Left kidney (tissue), 2 donors: ENCODE data around the gene NKX1-1. TPM values are rescaled to one million over a fixed set of nuclear protein-coding genes. Genes with fewer than 3 reads are reported as not detected.
"Not testable (repeated sequence)": the region's sequence is repeated elsewhere in the genome, so short reads cannot be mapped to it uniquely, and the experiment has no call there.

Experiments used
- DNase-seq: peaks from one replicate; pipeline ENCODE4 v3.0.0-alpha.2; 2013
- polyA plus RNA-seq: library from polyadenylated mRNA; unstranded; fragments of 120-200 nt; gene quantifications from one replicate; pipeline ENCODE4 v1.2.1, GENCODE V29; 2013; ENCODE audit not compliant: insufficient read length

The NKX1-1 gene
- polyA plus RNA-seq, 1 donor: not detected

DNA sequence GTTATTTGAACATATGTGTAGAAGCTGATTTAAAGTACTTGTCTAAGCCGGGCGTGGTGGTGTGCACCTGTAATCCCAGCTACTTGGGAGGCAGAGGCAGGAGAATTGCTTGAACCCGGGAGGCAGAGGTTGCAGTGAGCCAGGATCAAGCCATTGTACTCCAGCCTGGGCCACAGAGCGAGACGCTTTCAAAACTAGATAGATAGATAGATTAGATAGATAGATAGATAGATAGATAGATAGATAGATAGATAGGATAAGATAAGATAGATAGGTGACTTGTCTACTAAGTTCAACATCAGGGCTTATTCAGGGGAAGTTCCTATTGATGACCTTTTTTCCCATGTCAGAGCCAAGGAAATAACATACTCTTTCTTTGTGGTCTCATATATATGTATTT lies 12.9 kb downstream of the NKX1-1 start:
- not testable (repeated sequence) for DNase-seq

DNA sequence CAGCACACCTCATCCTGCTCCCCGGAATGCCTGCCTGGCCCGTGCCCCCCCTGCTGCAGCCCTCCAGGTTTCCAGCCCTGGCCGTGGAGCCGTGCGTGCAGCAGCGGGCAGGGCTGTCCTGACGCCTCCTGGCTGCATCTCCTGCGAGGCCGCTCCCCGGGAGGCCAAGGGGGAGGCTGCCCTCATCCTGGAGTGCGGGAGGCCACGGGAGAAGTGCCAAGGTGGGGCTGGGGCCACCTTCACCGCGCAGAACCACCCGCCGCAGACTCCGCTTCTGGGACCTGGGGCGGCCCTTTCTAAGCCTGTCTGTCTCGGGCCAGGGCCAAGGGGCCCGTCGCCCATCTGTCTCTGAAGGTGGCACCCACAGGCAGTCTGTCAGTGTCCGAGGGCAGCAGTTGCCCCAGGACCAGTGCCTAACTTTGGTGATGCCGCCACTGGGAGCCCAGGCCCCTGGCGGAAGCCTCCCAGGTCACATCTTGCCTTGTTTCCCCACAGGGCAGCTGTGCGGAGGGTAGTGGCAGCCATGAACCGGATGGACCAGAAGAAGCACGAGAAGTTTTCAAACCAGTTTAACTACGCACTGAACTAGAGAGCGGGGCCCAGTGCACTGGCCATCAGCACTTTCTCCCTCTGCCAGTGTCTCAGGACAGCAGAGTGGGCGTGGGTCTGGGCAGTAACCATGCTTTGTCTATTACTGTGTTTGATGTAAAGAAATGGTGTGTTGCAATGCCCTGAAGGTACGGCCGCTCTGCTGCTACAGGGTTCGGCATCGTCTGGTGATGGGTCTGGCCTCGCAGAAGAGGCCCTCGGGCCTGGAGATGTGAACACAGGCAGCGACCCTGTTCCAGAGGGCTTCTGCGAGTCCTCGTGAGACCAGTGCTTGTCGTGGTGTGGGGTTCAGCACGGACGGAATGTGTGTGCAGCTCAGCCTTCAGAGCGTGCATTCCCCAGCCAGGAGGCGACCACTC lies 20.6 kb downstream of the NKX1-1 start:
- DNase-seq: no peak

GRCh38 chr4:1384675-1385372 lies 21.4 kb downstream of the NKX1-1 start:
- no peak for DNase-seq

- DNase-seq: no peak
Measured at GRCh38 chr4:1383728-1384591, 22.3 kb downstream of the NKX1-1 start.

- no peak for DNase-seq
Measured at GRCh38 chr4:1382776-1383727, 23.2 kb downstream of the NKX1-1 start.

DNA sequence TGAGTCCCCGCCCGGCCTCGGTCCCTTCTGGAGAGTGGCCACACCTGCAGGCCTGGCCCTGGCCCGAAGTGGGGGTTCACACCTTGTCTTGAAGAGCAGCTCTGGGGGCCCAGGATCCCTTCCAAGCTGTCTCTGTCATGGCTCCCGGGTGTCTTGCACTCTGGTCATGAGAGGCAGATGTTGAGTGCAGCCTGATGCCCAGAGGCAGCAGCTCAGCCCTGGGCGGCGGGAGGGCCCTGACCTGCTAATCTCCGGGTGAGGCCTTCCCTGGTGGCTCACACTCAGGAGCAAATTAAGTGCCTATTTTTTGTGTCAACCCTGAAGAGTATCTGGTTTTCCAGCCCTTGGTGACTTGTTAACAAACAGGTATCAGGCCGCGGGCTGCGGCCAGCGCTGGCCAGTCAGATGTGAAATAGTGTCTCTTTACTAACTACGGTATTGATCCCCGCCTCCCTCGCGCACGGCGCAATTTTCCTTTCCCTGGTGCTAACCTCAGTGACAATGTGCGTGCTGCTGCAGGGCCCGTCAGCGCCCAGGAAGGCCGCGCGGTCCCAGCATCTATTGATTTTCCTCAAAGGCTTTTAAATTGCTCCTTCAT lies 24.2 kb downstream of the NKX1-1 start:
- no peak for DNase-seq

- DNase-seq: no peak
Measured at GRCh38 chr4:1381181-1381621, 25.0 kb downstream of the NKX1-1 start.

GRCh38 chr4:1380368-1381151 lies 25.7 kb downstream of the NKX1-1 start:
- no peak for DNase-seq

- DNase-seq: no peak
Measured at GRCh38 chr4:1379801-1380331, 26.4 kb downstream of the NKX1-1 start.

GRCh38 chr4:1379351-1379781 lies 26.9 kb downstream of the NKX1-1 start:
- DNase-seq: no peak

DNA sequence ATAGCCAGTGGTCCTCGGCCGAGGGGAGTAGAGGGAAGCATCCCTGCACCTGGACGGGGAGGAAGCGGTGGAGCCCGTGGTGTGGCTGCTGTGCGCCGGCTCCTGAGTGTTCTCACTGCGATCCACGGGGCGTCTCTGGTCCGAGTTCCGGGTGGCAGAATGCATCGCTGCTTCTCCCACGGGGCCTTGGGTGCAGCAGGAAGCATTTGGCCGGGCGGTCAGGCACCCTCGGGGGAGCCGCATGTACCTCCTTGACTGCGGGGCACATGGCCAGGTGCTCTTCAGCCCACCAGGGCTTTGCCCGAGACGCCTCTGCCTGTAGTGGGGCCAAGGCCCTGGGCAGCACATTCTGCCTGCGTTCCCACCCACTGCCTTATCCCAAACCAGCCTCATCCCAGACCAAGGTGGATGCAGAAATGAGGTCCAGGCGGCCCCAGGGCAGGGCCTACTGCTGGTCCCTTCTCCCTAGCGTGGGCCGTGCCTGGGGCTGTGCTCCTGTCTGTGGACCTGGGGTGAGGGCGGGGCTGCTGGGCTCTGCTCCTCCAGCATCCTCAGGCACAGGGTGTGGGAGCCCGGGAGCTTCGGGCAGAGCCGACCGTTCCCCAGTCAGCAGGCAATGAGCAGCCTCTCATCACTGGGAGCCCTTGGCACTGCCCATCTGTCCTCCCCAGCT lies 27.5 kb downstream of the NKX1-1 start:
- DNase-seq: no peak

DNA sequence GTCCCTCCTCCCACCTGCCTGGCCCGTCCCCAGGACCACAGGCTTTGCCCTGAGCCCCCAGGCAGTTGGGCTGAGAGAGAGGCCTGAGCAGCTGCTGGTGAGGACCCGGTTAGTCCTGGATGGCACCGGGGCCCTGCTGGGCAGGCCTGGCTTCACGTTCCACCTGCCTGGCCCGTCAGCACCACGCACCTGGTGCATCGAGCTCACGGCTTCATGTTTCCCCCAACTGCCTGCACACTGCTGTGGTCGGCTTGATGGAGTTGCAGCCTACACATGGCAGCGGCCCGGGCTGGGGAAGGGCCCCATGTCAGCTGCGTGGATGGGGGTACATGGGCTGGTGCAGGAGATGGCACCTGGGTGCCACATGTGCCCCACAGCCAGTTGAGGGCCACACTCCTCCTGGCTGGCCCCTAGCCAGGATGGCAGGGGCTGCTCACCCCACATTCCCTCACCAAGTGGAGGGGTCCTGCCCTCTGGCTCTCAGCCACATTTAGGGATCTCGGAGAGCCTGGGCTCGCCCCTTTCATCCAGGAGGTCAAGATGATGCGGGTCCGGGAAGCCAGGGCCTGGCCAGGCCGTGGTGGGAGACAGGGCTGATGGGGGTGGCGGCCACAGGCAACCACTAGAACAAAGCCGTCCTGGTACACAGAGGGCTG lies 28.5 kb downstream of the NKX1-1 start:
- no peak for DNase-seq

DNA sequence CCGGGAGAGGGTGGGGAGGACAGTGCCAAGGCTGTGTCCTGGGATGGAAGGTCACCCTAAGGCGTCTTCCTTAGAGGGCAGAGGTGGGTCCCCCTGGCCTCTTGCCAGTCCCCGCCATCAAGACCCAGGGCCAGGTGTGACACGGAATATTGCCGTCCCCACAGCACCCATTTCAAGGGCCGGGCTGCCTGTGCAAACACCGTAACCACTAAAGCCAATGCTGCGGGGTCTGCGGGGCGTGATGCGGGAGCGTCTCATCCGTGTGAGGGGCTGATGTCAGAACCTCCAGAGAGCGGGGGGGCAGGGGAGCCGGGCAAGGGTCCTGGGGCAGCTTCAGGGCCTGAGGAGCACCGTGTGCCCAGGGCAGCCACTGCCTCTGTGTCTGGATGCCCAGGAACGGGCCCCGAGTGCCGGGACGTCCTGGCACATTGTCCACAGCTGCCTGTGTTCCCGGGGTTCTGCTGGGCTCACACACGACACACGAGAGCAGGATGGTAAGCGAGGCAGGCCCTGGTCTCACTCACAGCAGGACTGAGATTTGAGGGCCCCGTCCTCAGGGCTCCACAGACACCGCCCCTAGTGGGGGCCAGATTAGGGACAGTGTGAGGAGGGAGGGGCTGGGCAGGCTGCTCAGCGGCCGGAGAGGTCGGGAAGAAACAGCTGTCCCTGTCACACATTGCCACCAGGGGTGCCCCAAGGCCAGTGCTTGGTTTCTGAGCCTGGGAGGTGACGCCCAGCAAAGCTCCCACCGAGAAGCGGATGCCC lies 29.2 kb downstream of the NKX1-1 start:
- DNase-seq: no peak

DNA sequence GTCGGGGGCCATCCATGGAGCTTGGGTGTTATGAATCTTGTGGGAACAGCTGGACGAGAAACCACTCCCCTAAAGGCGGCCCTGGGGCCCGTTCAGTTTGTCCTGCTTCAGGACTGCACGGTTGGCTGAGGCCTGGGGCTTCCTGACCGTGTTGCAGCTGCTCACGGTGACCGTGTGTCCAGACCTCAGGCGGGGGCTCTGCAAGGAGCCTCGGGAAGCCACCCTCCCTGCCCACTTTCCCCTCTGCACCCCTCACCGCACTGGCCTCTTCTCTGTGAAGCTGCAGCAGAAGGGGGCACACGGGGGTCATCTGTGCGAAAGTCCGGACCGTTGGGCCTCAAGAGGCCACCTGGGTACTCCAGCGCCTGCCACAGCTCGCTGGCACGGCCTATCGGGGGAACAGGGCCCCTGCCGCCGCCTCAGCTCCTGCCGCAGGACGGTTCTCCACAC lies 29.8 kb downstream of the NKX1-1 start:
- DNase-seq: no peak

DNA sequence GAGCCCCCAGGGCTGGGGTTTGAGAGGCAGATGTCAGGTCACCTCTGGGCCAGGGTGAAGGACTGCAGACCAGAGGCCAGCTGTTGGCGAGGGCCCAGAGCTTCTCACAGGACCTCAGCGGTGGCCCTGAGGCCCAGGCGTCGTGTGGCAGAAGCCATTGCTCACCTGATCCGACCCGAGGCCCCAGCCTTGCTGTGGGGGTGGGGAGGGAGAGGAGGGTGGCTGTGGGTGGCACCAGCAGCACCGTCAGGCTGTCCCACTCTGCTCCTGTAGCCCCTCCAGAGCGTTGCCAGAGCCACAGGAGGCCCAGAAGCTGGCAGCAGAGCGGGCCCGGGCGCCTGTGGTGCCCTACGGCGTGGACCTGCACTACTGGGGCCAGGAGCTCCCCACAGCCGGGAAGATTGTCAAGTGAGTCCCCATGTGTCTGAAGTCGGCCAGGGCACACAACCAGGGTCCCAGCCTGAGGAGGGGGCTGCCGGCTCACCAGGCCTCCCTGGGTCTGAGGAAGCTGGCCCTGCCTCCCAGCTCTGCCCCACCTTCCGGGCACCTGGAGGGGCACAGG lies 30.4 kb downstream of the NKX1-1 start:
- no peak for DNase-seq

GRCh38 chr4:1375051-1375721 lies 31.1 kb downstream of the NKX1-1 start:
- no peak for DNase-seq

- DNase-seq: no peak
Measured at GRCh38 chr4:1374706-1375045, 31.6 kb downstream of the NKX1-1 start.
